ENCODE results near the gene ZNF280B.

GRCh38 chr22:22515890-22516289 lies 7.3 kb upstream of the ZNF280B start:
- no peak for TF ChIP-seq CTCF (IDR thresholded peaks at IDR 0.05)
- TF ChIP-seq ZFX (IDR thresholded peaks at IDR 0.05; ENCODE audit: borderline replicate concordance) = no peak

Data from 22Rv1 (cell line).